UCSD-AML1 (cell line): ENCODE results near the gene SPOPL.

Experiments used
- DNase-seq: peaks from one replicate; lab custom pipeline; 2025; ENCODE audit not compliant: unreplicated experiment; lab: John Stamatoyannopoulos, UW

The SPOPL gene

DNA sequence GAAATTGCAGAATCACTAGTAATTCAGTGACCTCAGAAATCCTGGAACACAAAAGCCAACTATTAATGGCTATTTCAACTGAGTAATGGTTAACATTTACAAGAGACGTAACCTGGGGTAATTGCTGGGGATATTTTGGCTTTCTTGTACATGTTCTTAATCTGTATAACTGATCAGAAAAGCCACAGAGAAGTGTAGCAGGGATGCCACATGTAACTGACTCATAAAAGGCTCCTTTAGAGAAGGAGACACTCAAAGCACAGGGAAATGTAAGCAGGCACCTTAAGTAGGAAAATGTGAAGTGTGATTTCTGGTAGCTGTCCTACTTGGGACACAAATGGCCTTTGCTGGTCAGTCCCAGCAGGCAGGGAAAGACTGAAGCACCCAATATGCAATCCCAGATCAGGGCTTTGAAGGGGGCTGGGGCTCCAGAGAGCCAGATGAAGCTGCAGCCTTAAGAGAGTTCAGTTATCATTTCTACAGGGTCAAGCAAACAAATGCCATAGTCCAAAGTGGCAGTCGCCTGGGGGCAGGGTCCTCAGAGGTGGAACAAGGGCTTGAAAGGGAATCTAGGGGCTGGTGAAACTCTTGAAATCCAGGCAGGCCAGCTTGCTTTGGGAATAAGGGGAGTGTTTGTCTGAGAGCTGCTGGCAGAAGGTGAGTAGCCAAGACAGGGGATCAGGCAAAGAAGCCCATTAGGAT, 7.2 kb upstream of the SPOPL start:
- peak; percentile 10 for DNase-seq

DNA sequence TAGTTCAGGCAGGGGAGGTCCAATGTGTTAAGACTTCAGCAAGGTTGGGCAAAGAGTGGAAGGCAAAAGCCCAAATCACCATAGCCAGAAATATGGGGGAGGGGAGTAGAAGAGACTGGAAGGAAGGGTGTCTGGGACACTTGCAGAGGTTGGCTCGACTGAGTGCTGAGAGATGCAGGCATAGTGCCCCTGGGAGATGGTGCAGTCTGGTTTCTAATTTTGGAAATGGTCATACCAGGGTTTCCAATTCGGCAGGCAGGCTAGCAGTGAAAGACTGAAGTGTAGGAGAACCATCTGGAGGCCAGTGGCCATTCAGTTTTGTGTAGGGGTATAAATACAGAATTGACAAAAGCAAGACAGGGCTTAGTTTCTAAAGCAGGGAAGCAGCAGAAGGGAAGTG, 6.2 kb upstream of the SPOPL start:
- no peak for DNase-seq

GRCh38 chr2:138496096-138496651, 5.4 kb upstream of the SPOPL start:
- DNase-seq = no peak

- DNase-seq = no peak
These were observed 4.3 kb upstream of the SPOPL start for GRCh38 chr2:138497294-138497693.

GRCh38 chr2:138499684-138500083, 1.9 kb upstream of the SPOPL start:
- no peak for DNase-seq

- no peak for DNase-seq
These were observed 762 bp upstream of the SPOPL start for GRCh38 chr2:138500592-138501424.

GRCh38 chr2:138502255-138503086, 901 bp downstream of the SPOPL start:
- DNase-seq = peak; percentile 47

GRCh38 chr2:138503087-138503442, 1.5 kb downstream of the SPOPL start:
- no peak for DNase-seq

- no peak for DNase-seq
These were observed 2.1 kb downstream of the SPOPL start for GRCh38 chr2:138503652-138504051.

GRCh38 chr2:138504092-138504491, 2.5 kb downstream of the SPOPL start:
- DNase-seq = no peak

GRCh38 chr2:138504546-138505235, 3.1 kb downstream of the SPOPL start:
- DNase-seq = no peak

DNA sequence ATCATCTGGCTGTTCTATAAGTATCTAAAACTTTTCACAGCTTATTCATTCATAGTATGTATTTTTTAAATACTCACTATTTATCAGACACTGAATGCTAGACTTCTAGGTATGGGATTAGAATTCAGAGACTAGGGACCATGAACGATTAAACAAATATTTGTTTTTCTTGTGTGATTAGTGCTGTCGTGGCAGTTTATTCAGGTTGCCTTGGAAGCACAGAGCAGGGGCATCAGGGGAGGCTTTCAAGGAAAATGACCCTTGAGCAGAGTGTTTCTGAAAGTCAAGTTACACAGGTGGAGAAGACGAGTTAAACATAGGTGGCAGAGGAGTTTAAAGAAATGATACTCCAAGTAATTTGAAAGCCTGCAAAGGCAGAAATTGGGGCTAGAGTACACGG, 5.7 kb downstream of the SPOPL start:
- DNase-seq = no peak

- DNase-seq = no peak
These were observed 8.7 kb downstream of the SPOPL start for GRCh38 chr2:138510319-138510718.

GRCh38 chr2:138512672-138513071, 11.1 kb downstream of the SPOPL start:
- no peak for DNase-seq

- DNase-seq = no peak
These were observed 12.6 kb downstream of the SPOPL start for GRCh38 chr2:138514173-138514572.

- no peak for DNase-seq
These were observed 13.5 kb downstream of the SPOPL start for GRCh38 chr2:138515092-138515491.

GRCh38 chr2:138516030-138516704, 14.6 kb downstream of the SPOPL start:
- DNase-seq = no peak

- DNase-seq = no peak
These were observed 17.3 kb downstream of the SPOPL start for GRCh38 chr2:138518860-138519259.

DNA sequence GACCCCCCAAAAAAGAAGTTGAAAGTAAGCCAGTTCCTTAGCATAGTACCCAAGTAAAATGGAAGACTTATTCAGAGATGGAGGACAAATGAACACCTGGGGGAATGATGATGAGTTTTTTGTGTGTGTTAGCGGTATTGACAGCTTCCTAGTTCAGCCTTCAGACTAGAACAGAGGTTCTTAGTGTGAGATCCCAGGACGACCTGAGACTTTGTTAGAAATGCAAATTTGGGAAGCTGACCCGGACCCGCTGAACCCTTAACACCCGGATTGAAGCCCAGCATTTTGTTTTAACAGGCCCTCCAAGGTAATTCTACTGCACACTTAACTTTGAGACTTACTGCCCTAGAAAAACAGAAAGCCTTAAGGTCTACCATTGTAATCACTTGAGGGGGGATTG, 20.3 kb downstream of the SPOPL start:
- no peak for DNase-seq

DNA sequence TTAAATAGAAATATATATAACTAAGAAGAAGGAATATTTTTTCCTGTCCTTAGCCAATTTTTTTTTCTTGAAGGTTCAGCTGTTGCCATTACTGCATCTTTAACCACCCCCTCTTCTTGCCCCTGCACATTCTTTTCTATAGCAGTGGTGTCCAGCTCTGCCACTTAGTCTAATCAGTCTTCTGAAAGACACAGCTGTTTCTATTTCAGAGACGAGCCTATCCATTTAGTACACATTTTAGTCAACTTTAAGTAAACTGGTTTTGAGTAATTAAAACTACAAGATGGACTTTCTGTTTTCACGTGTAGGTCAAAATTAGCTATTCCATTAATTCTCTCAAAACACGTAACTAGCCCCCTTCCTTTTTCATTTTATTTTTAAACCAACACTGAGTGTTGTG, 21.0 kb downstream of the SPOPL start:
- DNase-seq = no peak
